Hepatocyte (in vitro differentiated cells): ENCODE results near the gene SPECC1. TPM values are rescaled to one million over a fixed set of nuclear protein-coding genes. Genes with fewer than 3 reads are reported as not detected.

Source experiments
- DNase-seq: peaks from one replicate; pipeline ENCODE4 v3.0.0-alpha.2; 2016; ENCODE audit warnings: low spot score
- H2AFZ ChIP-seq: fragments of 200-600 bp; sonication (generic); 2 replicates; pipeline ENCODE4 v1.6.0; 2016; ENCODE audit warnings: antibody characterized with exemption, mild to moderate bottlenecking
- H3K27ac ChIP-seq: fragments of 200-600 bp; sonication (generic); 2 replicates; pipeline ENCODE4 v1.5.1; 2016; ENCODE audit warnings: mild to moderate bottlenecking
- H3K27me3 ChIP-seq: fragments of 200-600 bp; sonication (generic); 2 replicates; pipeline ENCODE4 v1.6.1; 2016
- H3K36me3 ChIP-seq: fragments of 200-600 bp; sonication (generic); replicated peaks from 2 replicates; pipeline ENCODE4 v1.5.1; 2016; ENCODE audit warnings: low read depth; ENCODE audit not compliant: insufficient read depth
- H3K4me1 ChIP-seq: fragments of 200-600 bp; sonication (generic); 2 replicates; pipeline ENCODE4 v1.5.1; 2016; ENCODE audit warnings: mild to moderate bottlenecking, moderate library complexity; ENCODE audit not compliant: insufficient read depth
- H3K4me2 ChIP-seq: fragments of 200-600 bp; sonication (generic); 2 replicates; pipeline ENCODE4 v1.6.0; 2016
- H3K4me3 ChIP-seq: fragments of 200-600 bp; sonication (generic); 2 replicates; pipeline ENCODE4 v1.5.1; 2016; ENCODE audit warnings: mild to moderate bottlenecking
- H3K79me2 ChIP-seq: fragments of 200-600 bp; sonication (generic); 2 replicates; pipeline ENCODE4 v1.6.0; 2017; ENCODE audit warnings: mild to moderate bottlenecking
- H3K9me2 ChIP-seq: fragments of 200-600 bp; sonication (generic); replicated peaks from 2 replicates; pipeline ENCODE4 v1.6.0; 2017; ENCODE audit warnings: mild to moderate bottlenecking; ENCODE audit not compliant: insufficient read depth
- H3K9me3 ChIP-seq: fragments of 200-600 bp; sonication (generic); 2 replicates; pipeline ENCODE4 v1.5.1; 2016; ENCODE audit warnings: low read depth, mild to moderate bottlenecking
- H4K20me1 ChIP-seq: fragments of 200-600 bp; sonication (generic); 2 replicates; pipeline ENCODE4 v1.6.0; 2016; ENCODE audit warnings: mild to moderate bottlenecking; ENCODE audit not compliant: insufficient read depth, poor library complexity, severe bottlenecking
- EZH2 ChIP-seq: fragments of 200-600 bp; sonication (generic); IDR thresholded peaks from 2 replicates; pipeline ENCODE4 v1.6.1; 2016; ENCODE audit warnings: antibody characterized with exemption, mild to moderate bottlenecking, borderline replicate concordance
- EZH2phosphoT487 ChIP-seq: fragments of 200-600 bp; sonication (generic); IDR thresholded peaks from one replicate; pipeline ENCODE4 v1.6.1; 2018; ENCODE audit warnings: antibody characterized with exemption, mild to moderate bottlenecking, low read depth, moderate library complexity; ENCODE audit not compliant: unreplicated experiment, severe bottlenecking
- WGBS: methylation state at CpG from one replicate; pipeline ENCODE4 v1.1.6; 2016; ENCODE audit warnings: low lambda C conversion rate; ENCODE audit errors: missing lambda C conversion rate; 5-methylcytosine and 5-hydroxymethylcytosine counted together
- polyA plus RNA-seq: library from polyadenylated mRNA; unstranded; fragments of >200 nt; fragmentation: Nextera tagmentation; extraction: Ambion mirVana; gene quantifications from 2 replicates; pipeline ENCODE4 v1.2.1, GENCODE V29; 2016
- total RNA-seq: library from RNA; depleted of rRNA; stranded (reverse); fragments of >200 nt; gene quantifications from 2 replicates; pipeline ENCODE4 v1.2.3, GENCODE V29; 2014
- TF ChIP-seq, protein P1 (sequence below): fragments of 200-600 bp; sonication (generic); IDR thresholded peaks from 2 replicates; pipeline ENCODE4 v1.5.1; 2016; ENCODE audit warnings: antibody characterized with exemption, mild to moderate bottlenecking; ENCODE audit not compliant: poor library complexity

The SPECC1 gene
- total and polyA plus RNA-seq, 2 experiments from 2014 or later = 20.4 to 57.5 TPM

DNA sequence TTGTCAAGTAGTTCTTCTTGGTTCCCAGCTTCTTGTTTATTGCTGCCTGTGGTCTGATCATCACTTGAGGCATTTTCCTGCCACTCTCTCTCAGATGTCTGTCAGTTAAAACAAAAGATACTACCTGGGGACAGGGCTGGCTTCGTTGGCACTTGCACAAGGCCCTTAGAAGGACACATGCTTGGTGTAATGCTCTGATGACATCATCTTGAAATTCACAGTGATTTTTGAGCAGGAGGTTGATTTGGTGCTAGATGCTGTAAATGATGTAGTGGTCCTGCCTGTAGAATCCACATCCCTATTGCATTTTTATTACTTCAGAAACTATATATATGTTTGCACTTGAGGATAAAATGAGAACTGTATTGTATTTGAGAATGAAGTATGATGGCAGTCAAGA lies 247.8 kb downstream of the SPECC1 start:
- no peak overlapping the region for H3K27ac ChIP-seq
- H3K36me3 ChIP-seq = no peaks in the 10 kb centered on the region
- 83% methylated on average over 1 of the region's 1 CpG for WGBS
- no peak for DNase-seq
- no peaks in the 10 kb centered on the region for H3K27me3 ChIP-seq
- H2AFZ ChIP-seq = no peak overlapping the region
- no peak overlapping the region for H3K4me2 ChIP-seq
- H3K4me3 ChIP-seq = no peak overlapping the region
- no peaks in the 10 kb centered on the region for H3K9me3 ChIP-seq
- H4K20me1 ChIP-seq = no peaks in the 10 kb centered on the region
- no peaks in the 10 kb centered on the region for H3K79me2 ChIP-seq
- TF ChIP-seq EZH2 = no peak
- TF ChIP-seq, protein P1, sequence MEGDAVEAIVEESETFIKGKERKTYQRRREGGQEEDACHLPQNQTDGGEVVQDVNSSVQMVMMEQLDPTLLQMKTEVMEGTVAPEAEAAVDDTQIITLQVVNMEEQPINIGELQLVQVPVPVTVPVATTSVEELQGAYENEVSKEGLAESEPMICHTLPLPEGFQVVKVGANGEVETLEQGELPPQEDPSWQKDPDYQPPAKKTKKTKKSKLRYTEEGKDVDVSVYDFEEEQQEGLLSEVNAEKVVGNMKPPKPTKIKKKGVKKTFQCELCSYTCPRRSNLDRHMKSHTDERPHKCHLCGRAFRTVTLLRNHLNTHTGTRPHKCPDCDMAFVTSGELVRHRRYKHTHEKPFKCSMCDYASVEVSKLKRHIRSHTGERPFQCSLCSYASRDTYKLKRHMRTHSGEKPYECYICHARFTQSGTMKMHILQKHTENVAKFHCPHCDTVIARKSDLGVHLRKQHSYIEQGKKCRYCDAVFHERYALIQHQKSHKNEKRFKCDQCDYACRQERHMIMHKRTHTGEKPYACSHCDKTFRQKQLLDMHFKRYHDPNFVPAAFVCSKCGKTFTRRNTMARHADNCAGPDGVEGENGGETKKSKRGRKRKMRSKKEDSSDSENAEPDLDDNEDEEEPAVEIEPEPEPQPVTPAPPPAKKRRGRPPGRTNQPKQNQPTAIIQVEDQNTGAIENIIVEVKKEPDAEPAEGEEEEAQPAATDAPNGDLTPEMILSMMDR = no peak
- no peak for TF ChIP-seq EZH2phosphoT487
- H3K4me1 ChIP-seq = no peaks in the 10 kb centered on the region
- H3K9me2 ChIP-seq = no peaks in the 10 kb centered on the region

DNA sequence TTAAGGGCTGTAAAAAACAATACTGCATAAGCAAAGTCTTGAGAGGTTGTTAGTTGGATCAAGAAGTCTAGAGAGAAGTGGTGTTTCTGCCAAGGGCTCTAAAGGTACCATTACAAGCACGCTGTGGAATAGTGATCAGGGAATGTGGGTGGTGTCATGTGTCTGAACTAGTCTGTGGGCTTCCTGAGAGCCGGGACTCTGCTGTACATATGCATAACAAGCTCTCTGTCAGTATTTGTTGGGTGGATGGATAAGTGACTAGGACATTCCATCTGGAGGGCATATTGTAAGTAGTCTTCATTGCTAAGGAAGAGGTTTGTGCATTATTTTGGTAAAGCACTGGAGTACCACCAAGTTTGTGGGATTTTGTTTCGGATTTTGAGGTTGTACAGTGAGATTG lies 248.6 kb downstream of the SPECC1 start:
- Histone ChIP-seq H4K20me1 (no peaks in the 10 kb centered on the region), H3K9me2 (no peaks in the 10 kb centered on the region), H3K4me1 (no peaks in the 10 kb centered on the region), H3K79me2 (no peaks in the 10 kb centered on the region), H3K4me2 (no peak overlapping the region), H2AFZ (no peak overlapping the region), H3K9me3 (no peaks in the 10 kb centered on the region), H3K27ac (no peak overlapping the region), H3K4me3 (no peak overlapping the region), H3K36me3 (no peaks in the 10 kb centered on the region), H3K27me3 (no peaks in the 10 kb centered on the region)
- TF ChIP-seq EZH2 = no peak
- no peak for TF ChIP-seq EZH2phosphoT487
- TF ChIP-seq, protein P1 = no peak
- 93% methylated on average over 3 of the region's 3 CpGs for WGBS
- no peak for DNase-seq

DNA sequence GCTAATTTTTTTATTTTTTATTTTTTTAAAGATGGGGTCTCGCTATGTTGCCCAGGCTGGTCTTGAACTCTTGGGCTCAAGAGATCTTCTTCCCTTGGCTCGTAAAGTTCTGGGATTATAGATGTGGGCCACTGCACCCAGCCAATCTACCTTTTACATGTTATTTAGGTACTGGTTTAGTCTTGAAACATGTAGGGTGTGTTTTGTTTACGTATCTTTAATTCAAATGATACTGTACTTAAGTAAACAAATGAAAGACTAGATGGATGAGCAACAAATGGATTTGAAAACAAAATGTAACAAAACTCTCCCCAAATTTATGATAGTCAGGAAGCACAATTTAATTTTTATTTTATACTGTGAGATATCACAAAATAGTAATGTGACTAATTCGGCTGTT lies 250.5 kb downstream of the SPECC1 start:
- Histone ChIP-seq H3K27ac (no peak overlapping the region), H3K9me2 (no peaks in the 10 kb centered on the region), H3K27me3 (no peaks in the 10 kb centered on the region), H3K79me2 (no peaks in the 10 kb centered on the region), H3K36me3 (no peaks in the 10 kb centered on the region), H3K4me2 (no peak overlapping the region), H3K4me1 (no peaks in the 10 kb centered on the region), H2AFZ (no peak overlapping the region), H4K20me1 (no peaks in the 10 kb centered on the region), H3K4me3 (no peak overlapping the region), H3K9me3 (no peaks in the 10 kb centered on the region)
- 98% methylated on average over 4 of the region's 4 CpGs for WGBS
- TF ChIP-seq EZH2 (no peak), EZH2phosphoT487 (no peak)
- TF ChIP-seq, protein P1 = no peak
- DNase-seq = no peak

DNA sequence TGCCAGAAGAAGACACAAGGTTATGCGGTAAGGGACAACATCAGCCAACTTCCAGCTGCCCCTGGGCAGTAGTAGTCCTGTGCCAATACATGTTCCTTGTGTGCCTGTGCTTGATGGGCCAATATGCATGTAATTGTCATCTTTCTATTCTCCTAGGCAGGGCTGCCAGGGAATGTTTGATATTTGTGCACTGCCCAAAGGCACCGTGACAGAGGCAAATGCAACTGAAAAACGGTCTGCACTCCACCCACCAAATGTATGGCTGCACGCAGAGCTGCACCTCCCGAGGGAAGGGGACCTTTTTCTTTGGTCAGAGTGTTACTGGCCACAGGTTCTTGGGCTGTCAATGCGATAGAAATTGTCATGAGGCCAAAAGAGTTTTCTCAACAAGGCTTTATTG lies 251.1 kb downstream of the SPECC1 start:
- WGBS = 92% methylated on average over 6 of the region's 6 CpGs
- Histone ChIP-seq H2AFZ (no peak overlapping the region), H3K9me2 (no peaks in the 10 kb centered on the region), H3K27me3 (no peaks in the 10 kb centered on the region), H3K36me3 (no peaks in the 10 kb centered on the region), H4K20me1 (no peaks in the 10 kb centered on the region), H3K27ac (no peak overlapping the region), H3K79me2 (no peaks in the 10 kb centered on the region), H3K4me3 (no peak overlapping the region), H3K4me2 (no peak overlapping the region), H3K4me1 (no peaks in the 10 kb centered on the region), H3K9me3 (no peaks in the 10 kb centered on the region)
- DNase-seq = no peak
- TF ChIP-seq EZH2phosphoT487 (no peak), EZH2 (no peak)
- TF ChIP-seq, protein P1 = no peak
